Adrenal gland (tissue), 5 donors: ENCODE measurements around the gene JPT1.

ENCODE experiments used
- POLR2A ChIP-seq, 2 donors: fragments of 450-650 bp; IDR thresholded peaks; one replicate each; pipeline ENCODE4 v1.6.1; 2017; ENCODE audit warnings: antibody characterized with exemption in 2 of 2, mild to moderate bottlenecking in 2 of 2, moderate library complexity in 1 of 2
- TF ChIP-seq, protein P1 (sequence below), 6 experiments: fragments of 450-650 bp in 4 of 6; fragments of 200-600 bp in 2 of 6; sonication (generic) in 1 of 6; IDR thresholded peaks; 1 replicate in 5 of 6; 2 replicates in 1 of 6; pipeline versions ENCODE4 v1.5.1 to v1.8.0; 2016 to 2021; ENCODE audit warnings: antibody characterized with exemption in 6 of 6, mild to moderate bottlenecking in 2 of 6, moderate library complexity in 1 of 6
- donor health status: DM: no; HTN: no; CAD: no.

DNA sequence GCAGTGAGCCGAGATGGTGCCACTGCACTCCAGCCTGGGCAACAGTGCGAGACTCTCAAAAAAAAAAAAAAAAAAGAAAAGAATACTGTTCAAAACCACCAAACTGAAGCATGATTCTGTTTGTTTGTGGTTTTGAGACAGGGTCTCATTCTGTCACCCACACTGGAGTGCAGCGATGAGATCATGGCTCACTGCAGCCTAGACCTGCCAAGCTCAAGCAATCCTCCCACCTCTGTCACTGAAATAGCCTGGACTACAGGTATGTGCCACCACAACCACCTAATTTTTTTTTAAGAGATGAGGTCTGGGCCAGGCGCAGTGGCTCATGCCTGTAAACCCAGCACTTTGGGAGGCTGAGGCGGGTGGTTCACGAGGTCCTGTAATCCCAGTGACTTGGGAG is 24.1 kb upstream of the JPT1 start:
- TF ChIP-seq, protein P1, sequence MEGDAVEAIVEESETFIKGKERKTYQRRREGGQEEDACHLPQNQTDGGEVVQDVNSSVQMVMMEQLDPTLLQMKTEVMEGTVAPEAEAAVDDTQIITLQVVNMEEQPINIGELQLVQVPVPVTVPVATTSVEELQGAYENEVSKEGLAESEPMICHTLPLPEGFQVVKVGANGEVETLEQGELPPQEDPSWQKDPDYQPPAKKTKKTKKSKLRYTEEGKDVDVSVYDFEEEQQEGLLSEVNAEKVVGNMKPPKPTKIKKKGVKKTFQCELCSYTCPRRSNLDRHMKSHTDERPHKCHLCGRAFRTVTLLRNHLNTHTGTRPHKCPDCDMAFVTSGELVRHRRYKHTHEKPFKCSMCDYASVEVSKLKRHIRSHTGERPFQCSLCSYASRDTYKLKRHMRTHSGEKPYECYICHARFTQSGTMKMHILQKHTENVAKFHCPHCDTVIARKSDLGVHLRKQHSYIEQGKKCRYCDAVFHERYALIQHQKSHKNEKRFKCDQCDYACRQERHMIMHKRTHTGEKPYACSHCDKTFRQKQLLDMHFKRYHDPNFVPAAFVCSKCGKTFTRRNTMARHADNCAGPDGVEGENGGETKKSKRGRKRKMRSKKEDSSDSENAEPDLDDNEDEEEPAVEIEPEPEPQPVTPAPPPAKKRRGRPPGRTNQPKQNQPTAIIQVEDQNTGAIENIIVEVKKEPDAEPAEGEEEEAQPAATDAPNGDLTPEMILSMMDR (IDR thresholded peaks at IDR 0.05): no peak
- no peak for TF ChIP-seq POLR2A (IDR thresholded peaks at IDR 0.05)
